ENCODE measurements around the gene PLBD2. TPM values are rescaled to one million over a fixed set of nuclear protein-coding genes. Genes with fewer than 3 reads are reported as not detected.
A peak's percentile ranks its signal among the peaks of the same experiment; 100 is the strongest.

PLBD2 gene
- total and polyA plus RNA-seq, 10 of the 15 experiments (the other 5 are each of a cell fraction or from before 2014, with no cell fraction given): 1.4 to 16.6 (median 5.9) TPM

- intact Hi-C loops (cut with micrococcal nuclease; ENCODE audit: unreplicated experiment) (no loop called here), in situ Hi-C loops (cut with MboI) (no loop called here)
- peak; percentile 63 for ATAC-seq
- no peak for FAIRE-seq
- no peaks in the 10 kb centered on the region for H3K9me3 ChIP-seq (replicated peaks; ENCODE audit: control insufficient read depth, insufficient read depth, low read length)
- TF ChIP-seq SRF (IDR thresholded peaks at IDR 0.05; ENCODE audit: low read depth in 2 of 2, low read length in 2 of 2) (no peak), SPI1 (IDR thresholded peaks at IDR 0.05; ENCODE audit: borderline replicate concordance, insufficient read depth, low read depth, low read length) (peak; percentile 27; the same call in 1 of the 2 replicates)
- no peak for DNase-seq (ENCODE audit: low read depth, low spot score)
- H3K4me3 ChIP-seq: no peak overlapping the region
- ChIA-PET RAD21 (ENCODE audit: unreplicated experiment) (interaction anchor here (1.2 kb wide), 1 partner anchor 17 kb away, joined by 3 read pairs; the partner anchor contains the start of gene SDSL), POLR2A (interaction anchor here (1.1 kb wide), 1 partner anchor 9 kb away, joined by 3 read pairs; no protein-coding TSS in a partner anchor), SMC1A (ENCODE audit: uncharacterized antibody, unreplicated experiment) (interaction anchor here (0.6 to 1.4 kb wide), 2 partner anchors 10 to 20 kb away, joined by 4 read pairs; no protein-coding TSS in a partner anchor), CTCF (interaction anchor here (0.6 to 1.4 kb wide), 2 partner anchors 19 to 463 kb away, joined by 3 to 4 read pairs; no protein-coding TSS in a partner anchor)
- H3K27ac ChIP-seq (ENCODE audit: control insufficient read depth, insufficient read depth): no peak overlapping the region
- 22% methylated on average over 3 of the region's 3 CpGs for WGBS (ENCODE audit: insufficient coverage, insufficient replicate concordance, low lambda C conversion rate, missing lambda C conversion rate)
- no peak overlapping the region for H3K9ac ChIP-seq (ENCODE audit: control insufficient read depth, insufficient read depth, low read length)
- H3K36me3 ChIP-seq (ENCODE audit: control insufficient read depth in 2 of 2, insufficient read depth in 2 of 2, low read length in 1 of 2): no peaks in the 10 kb centered on the region
- no peak overlapping the region for H3K4me2 ChIP-seq (ENCODE audit: control insufficient read depth, insufficient read depth)
- BruUV-seq (replicated peaks): no TSS peak
- H3K4me1 ChIP-seq (ENCODE audit: control insufficient read depth, insufficient read depth, low read length): peaks cover 10% of the 10 kb centered on the region; the same call in 1 of the 2 replicates
- no peaks in the 10 kb centered on the region for H3K79me2 ChIP-seq (ENCODE audit: control insufficient read depth, insufficient read depth, low read length)
- H2AFZ ChIP-seq (ENCODE audit: control insufficient read depth, low read depth, low read length): no peak overlapping the region
- no peaks in the 10 kb centered on the region for H4K20me1 ChIP-seq (ENCODE audit: control insufficient read depth, insufficient read depth)
- no peaks in the 10 kb centered on the region for H3K27me3 ChIP-seq (replicated peaks in 1 of 2; ENCODE audit: control insufficient read depth in 2 of 2, insufficient read depth in 2 of 2, low read length in 1 of 2)
Measured at GRCh38 chr12:113405694-113406093, 47.3 kb downstream of the PLBD2 start.

DNA sequence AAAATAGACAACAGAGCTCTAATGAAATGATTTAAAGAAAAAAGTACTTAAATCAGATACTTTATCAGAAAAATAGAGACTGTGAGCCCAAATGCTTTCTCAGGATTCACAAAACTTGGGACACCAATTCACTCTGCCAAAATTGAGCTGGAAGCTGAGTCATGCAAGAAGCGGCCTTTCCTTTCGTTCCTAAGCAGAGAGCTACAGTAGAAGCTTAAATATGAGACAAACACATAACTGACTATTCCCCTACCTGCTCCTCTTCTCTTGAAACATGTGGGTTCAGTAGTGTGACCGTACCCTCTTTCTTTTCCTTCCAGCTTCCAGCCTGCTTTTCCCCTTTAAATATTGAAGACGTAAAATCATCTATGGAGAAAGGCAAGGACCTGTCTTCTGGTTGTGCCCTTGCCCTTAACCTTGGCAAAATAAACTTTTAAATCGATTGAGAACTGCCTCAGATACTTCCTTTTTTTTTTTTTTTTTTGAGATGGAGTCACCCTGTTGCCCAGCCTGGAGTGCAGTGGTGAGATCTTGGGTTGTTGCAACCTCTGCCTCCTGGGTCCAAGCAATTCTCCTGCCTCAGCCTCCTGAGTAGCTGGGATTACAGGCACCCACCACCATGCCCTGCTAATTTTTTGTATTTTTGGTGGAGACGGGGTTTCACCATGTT, 49.7 kb downstream of the PLBD2 start:
- no TSS peak for BruUV-seq (replicated peaks)
- no peak overlapping the region for H3K9ac ChIP-seq (ENCODE audit: control insufficient read depth, insufficient read depth, low read length)
- in situ Hi-C loops (cut with MboI): no loop called here

More for the DNA sequence above, 49.7 kb downstream of the PLBD2 start:
- ATAC-seq (no peak), DNase-seq (ENCODE audit: low read depth, low spot score) (no peak), FAIRE-seq (no peak)
- 53% methylated on average over 6 of the region's 6 CpGs for WGBS (ENCODE audit: insufficient coverage, insufficient replicate concordance, low lambda C conversion rate, missing lambda C conversion rate)
- TF ChIP-seq CBFB (IDR thresholded peaks at IDR 0.05; ENCODE audit: low read depth) (no peak), ATF7 (IDR thresholded peaks at IDR 0.05; ENCODE audit: low read depth) (no peak)
- Histone ChIP-seq H3K27ac (ENCODE audit: control insufficient read depth, insufficient read depth) (no peak overlapping the region), H3K79me2 (ENCODE audit: control insufficient read depth, insufficient read depth, low read length) (no peaks in the 10 kb centered on the region), H4K20me1 (ENCODE audit: control insufficient read depth, insufficient read depth) (no peaks in the 10 kb centered on the region), H3K27me3 (replicated peaks in 1 of 2; ENCODE audit: control insufficient read depth in 2 of 2, insufficient read depth in 2 of 2, low read length in 1 of 2) (no peaks in the 10 kb centered on the region), H3K4me1 (ENCODE audit: control insufficient read depth, insufficient read depth, low read length) (peaks cover 10% of the 10 kb centered on the region; the same call in 1 of the 2 replicates), H3K9me3 (replicated peaks; ENCODE audit: control insufficient read depth, insufficient read depth, low read length) (no peaks in the 10 kb centered on the region), H2AFZ (ENCODE audit: control insufficient read depth, low read depth, low read length) (no peak overlapping the region), H3K4me2 (ENCODE audit: control insufficient read depth, insufficient read depth) (no peak overlapping the region), H3K36me3 (ENCODE audit: control insufficient read depth in 2 of 2, insufficient read depth in 2 of 2, low read length in 1 of 2) (no peaks in the 10 kb centered on the region), H3K4me3 (no peak overlapping the region)
- ChIA-PET SMC1A (ENCODE audit: uncharacterized antibody, unreplicated experiment) (interaction anchor here (1.0 kb wide), 1 partner anchor 73 kb away, joined by 3 read pairs; the partner anchor contains the start of gene SLC8B1), RAD21 (ENCODE audit: unreplicated experiment) (interaction anchor here (1.0 kb wide), 1 partner anchor 26 kb away, joined by 3 read pairs; no protein-coding TSS in a partner anchor), POLR2A (no interaction called here), CTCF (interaction anchor here (0.6 kb wide), 1 partner anchor 519 kb away, joined by 3 read pairs; no protein-coding TSS in a partner anchor)
- intact Hi-C loops (cut with micrococcal nuclease; ENCODE audit: unreplicated experiment): no loop called here

Data from GM12878 (cell line).